Measurements from ENCODE around the gene RAB11FIP4. TPM values are rescaled to one million over a fixed set of nuclear protein-coding genes. Genes with fewer than 3 reads are reported as not detected.

RAB11FIP4 gene
- polyA plus RNA-seq, 1 of the 3 experiments (the other 2 are of a cell fraction) = 9.4 TPM

DNA sequence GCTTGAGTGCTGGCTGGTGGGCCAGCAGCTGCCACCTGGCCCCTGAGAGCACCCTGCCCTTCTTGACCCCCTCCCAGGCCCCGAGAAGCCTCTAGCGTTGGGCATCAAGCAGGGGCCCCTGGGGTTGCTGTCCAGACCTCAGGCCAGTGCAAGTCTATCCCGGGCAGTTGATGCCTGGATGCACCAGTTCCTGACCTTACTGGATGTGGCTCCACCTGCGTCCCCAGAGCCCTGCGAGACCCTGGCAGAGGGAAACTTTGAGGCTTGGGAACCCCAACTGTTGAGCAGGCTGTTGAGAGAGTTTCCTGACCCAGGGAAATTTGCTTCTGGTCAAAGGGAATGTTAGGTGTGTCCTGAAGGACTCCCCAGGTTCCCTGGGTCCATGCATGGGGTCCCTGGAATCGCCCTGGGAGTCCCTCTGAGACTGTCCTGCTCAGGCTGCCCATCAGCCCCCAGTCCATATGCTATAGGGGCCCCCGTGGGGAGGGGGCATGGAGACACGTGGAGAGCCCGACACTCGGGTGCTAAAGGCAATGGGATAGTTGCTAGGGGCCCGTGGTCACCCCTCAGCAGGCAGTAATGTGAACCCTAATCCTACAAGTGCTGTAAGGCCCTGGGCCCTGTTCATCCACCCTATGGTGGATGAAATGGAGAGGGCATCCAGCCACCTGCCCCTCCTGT, 46.4 kb downstream of the RAB11FIP4 start:
- H3K4me1 ChIP-seq (ENCODE audit: control insufficient read depth in 1 of 2, insufficient read depth in 2 of 2, low read depth in 1 of 2, low read length in 1 of 2) = no peaks in the 10 kb centered on the region; a peak in 1 of 4 replicates
- no peak overlapping the region for H2AFZ ChIP-seq (ENCODE audit: low read depth)
- ChIA-PET POLR2A (no interaction called here), CTCF (interaction anchor here (0.7 to 4.5 kb wide), 27 partner anchors 9 to 405 kb away, joined by 3 to 61 read pairs (median 5); no protein-coding TSS in a partner anchor)
- WGBS (ENCODE audit: low lambda C conversion rate) = 61% methylated on average over 5 of the region's 11 CpGs
- no peak for DNase-seq
- H4K20me1 ChIP-seq (ENCODE audit: insufficient read depth) = no peaks in the 10 kb centered on the region
- no peak overlapping the region for H3K4me2 ChIP-seq
- H3K27ac ChIP-seq (ENCODE audit: low read depth in 2 of 2, low read length in 1 of 2) = no peak overlapping the region
- no peak overlapping the region for H3K9ac ChIP-seq
- H3K9me2 ChIP-seq = no peaks in the 10 kb centered on the region
- no peaks in the 10 kb centered on the region for H3K9me3 ChIP-seq
- H3K4me3 ChIP-seq (ENCODE audit: low read depth in 2 of 2, low read length in 1 of 2) = no peak overlapping the region
- no peaks in the 10 kb centered on the region for H3F3A ChIP-seq (replicated peaks; ENCODE audit: insufficient read depth)
- no peaks in the 10 kb centered on the region for H3K36me3 ChIP-seq (replicated peaks in 1 of 2; ENCODE audit: control insufficient read depth in 1 of 2, insufficient read depth in 2 of 2, low read length in 1 of 2)
- no peak for TF ChIP-seq MEF2A (IDR thresholded peaks at IDR 0.05; ENCODE audit: borderline replicate concordance, low read depth)
- TF ChIP-seq RAD21 (IDR thresholded peaks at IDR 0.05; ENCODE audit: low read length) = no peak
- no peaks in the 10 kb centered on the region for H3K79me2 ChIP-seq (ENCODE audit: insufficient read depth)
- H3K27me3 ChIP-seq (ENCODE audit: insufficient read depth) = no peaks in the 10 kb centered on the region

DNA sequence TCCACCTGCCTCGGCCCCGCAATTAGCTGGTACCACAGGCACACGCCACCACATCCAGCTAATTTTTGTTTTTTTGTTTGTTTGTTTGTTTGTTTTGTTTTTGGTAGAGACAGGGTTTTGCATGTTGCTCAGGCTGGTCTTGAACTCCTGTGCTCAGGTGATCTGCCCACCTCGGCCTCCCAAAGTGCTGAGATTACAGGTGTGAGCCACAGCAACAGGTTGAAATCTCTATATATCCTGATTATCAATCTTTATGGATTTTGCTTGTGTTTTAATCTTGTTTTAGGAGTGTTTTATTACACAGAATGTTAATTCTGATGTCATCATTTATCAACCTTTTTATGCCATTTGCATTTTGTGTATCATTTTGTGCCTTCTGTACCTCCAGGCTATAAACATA, 48.2 kb downstream of the RAB11FIP4 start:
- Histone ChIP-seq H3K4me3 (ENCODE audit: low read depth in 2 of 2, low read length in 1 of 2) (no peak overlapping the region), H3K9me2 (no peaks in the 10 kb centered on the region), H3K9me3 (no peaks in the 10 kb centered on the region), H3K27ac (ENCODE audit: low read depth in 2 of 2, low read length in 1 of 2) (no peak overlapping the region), H2AFZ (ENCODE audit: low read depth) (no peak overlapping the region), H3F3A (replicated peaks; ENCODE audit: insufficient read depth) (no peaks in the 10 kb centered on the region), H3K4me2 (no peak overlapping the region), H3K36me3 (replicated peaks in 1 of 2; ENCODE audit: control insufficient read depth in 1 of 2, insufficient read depth in 2 of 2, low read length in 1 of 2) (no peaks in the 10 kb centered on the region), H3K9ac (no peak overlapping the region), H4K20me1 (ENCODE audit: insufficient read depth) (no peaks in the 10 kb centered on the region), H3K4me1 (ENCODE audit: control insufficient read depth in 1 of 2, insufficient read depth in 2 of 2, low read depth in 1 of 2, low read length in 1 of 2) (peaks cover 0 to 11% of the 10 kb centered on the region in 2 experiments; a peak in 2 of 4 replicates), H3K27me3 (ENCODE audit: insufficient read depth) (no peaks in the 10 kb centered on the region), H3K79me2 (ENCODE audit: insufficient read depth) (no peaks in the 10 kb centered on the region)
- TF ChIP-seq, protein P1, sequence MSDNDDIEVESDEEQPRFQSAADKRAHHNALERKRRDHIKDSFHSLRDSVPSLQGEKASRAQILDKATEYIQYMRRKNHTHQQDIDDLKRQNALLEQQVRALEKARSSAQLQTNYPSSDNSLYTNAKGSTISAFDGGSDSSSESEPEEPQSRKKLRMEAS (IDR thresholded peaks at IDR 0.05; ENCODE audit: low read depth) = no peak
- TF ChIP-seq RXRA (IDR thresholded peaks at IDR 0.05; ENCODE audit: borderline replicate concordance, low read depth) (no peak), CTCF (IDR thresholded peaks at IDR 0.05) (no peak), NRF1 (IDR thresholded peaks at IDR 0.05; ENCODE audit: low read depth, low read length) (no peak), GATA2 (CRISPR knock-in tag; IDR thresholded peaks at IDR 0.05) (no peak), POLR2AphosphoS5 (IDR thresholded peaks at IDR 0.05; ENCODE audit: low read depth, low read length) (no peak), GABPA (IDR thresholded peaks at IDR 0.05; ENCODE audit: low read depth) (no peak), CHD2 (IDR thresholded peaks at IDR 0.05; ENCODE audit: low read length, partially characterized antibody) (no peak), REST (IDR thresholded peaks at IDR 0.05; ENCODE audit: low read depth, low read length) (no peak)
- TF ChIP-seq, protein P2, sequence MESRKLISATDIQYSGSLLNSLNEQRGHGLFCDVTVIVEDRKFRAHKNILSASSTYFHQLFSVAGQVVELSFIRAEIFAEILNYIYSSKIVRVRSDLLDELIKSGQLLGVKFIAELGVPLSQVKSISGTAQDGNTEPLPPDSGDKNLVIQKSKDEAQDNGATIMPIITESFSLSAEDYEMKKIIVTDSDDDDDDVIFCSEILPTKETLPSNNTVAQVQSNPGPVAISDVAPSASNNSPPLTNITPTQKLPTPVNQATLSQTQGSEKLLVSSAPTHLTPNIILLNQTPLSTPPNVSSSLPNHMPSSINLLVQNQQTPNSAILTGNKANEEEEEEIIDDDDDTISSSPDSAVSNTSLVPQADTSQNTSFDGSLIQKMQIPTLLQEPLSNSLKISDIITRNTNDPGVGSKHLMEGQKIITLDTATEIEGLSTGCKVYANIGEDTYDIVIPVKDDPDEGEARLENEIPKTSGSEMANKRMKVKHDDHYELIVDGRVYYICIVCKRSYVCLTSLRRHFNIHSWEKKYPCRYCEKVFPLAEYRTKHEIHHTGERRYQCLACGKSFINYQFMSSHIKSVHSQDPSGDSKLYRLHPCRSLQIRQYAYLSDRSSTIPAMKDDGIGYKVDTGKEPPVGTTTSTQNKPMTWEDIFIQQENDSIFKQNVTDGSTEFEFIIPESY (IDR thresholded peaks at IDR 0.05; ENCODE audit: borderline replicate concordance, low read depth) = no peak
- WGBS (ENCODE audit: low lambda C conversion rate) = 87% methylated on average over 4 of the region's 4 CpGs
- no peak for DNase-seq
- POLR2A ChIA-PET = no interaction called here
- CTCF ChIA-PET = interaction anchor here (1.1 to 4.5 kb wide), 6 partner anchors 50 to 216 kb away, joined by 3 to 61 read pairs (median 6); no protein-coding TSS in a partner anchor
